ENCODE results near the gene SSR1.

Gene SSR1

DNA sequence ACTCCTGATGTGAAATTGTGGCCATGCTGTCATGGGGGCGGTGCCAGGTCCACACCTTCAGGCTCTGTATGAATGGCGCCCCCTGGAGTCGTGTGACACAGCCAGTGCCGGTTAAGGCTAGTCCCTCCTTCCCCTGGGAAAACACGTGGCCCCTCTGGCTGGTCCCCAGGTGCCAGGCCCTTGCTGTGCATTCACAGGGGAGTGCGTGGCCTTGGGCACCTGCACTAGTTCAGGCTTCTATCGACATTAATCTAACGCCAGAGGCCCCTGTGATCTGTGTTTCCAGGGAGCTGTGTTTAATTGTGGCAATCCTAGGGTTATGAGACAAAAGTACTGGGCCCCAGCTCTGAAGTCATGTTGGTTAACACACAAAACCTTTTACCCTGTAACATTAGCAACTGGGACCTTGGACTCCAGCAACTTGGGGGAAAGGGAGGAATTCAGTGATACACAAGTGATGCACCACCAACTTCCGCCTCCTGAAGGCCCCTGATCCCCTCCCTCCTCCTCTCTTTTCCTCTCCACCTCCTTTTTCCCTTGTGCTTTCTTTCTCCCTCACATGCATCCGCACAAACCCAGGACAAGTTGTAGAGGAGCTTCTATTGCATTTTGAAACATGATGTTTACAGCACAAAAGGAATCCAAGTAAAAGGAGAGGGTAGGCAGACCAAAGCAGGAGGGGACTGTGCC, 74.0 kb downstream of the SSR1 start:
- peak; percentile 61 for DNase-seq (ENCODE audit: low spot score)

DNA sequence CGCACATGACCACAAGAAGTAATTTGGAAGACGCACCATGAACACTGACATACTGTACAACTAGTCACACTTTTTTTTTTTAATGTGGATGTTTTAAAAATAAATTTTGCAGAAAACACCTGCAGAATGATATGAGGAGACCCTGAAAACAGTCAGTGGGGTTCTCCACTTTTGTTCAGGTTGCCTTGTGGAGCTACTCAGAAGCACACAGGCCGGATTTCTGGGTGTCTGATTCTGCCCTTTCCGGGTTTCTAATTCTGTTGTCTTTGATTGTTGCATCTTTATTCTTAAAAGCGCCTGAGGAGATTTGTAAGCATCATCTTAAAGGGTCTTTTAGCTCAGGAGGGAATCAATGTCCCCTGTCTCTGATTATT, 74.5 kb downstream of the SSR1 start:
- no peak for DNase-seq (ENCODE audit: low spot score)

DNA sequence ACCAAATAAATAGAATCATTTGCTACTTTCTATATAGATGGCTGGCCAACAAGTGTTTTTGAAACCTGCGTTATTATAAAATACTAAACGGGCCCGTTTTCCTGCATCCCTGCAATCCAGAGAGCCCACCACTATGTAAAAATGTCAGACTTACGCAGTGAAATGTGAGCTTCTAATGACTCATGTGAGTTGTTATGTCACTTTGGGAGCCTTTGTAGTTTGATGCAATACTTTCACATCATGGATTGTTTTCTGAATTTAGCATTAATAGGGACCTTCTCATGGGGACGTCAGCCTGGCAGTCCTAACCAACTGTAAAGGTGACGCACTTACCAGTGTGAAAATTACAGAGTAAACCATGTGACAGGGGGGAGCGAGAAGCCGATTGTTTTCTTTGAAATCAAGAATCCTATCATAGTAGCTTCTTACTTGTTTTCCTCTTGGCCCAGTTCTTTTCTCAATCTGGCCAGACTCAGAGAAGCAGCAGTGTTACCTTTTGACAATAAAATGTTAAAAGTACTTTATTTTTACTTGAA, 75.3 kb downstream of the SSR1 start:
- DNase-seq (ENCODE audit: low spot score): no peak

DNA sequence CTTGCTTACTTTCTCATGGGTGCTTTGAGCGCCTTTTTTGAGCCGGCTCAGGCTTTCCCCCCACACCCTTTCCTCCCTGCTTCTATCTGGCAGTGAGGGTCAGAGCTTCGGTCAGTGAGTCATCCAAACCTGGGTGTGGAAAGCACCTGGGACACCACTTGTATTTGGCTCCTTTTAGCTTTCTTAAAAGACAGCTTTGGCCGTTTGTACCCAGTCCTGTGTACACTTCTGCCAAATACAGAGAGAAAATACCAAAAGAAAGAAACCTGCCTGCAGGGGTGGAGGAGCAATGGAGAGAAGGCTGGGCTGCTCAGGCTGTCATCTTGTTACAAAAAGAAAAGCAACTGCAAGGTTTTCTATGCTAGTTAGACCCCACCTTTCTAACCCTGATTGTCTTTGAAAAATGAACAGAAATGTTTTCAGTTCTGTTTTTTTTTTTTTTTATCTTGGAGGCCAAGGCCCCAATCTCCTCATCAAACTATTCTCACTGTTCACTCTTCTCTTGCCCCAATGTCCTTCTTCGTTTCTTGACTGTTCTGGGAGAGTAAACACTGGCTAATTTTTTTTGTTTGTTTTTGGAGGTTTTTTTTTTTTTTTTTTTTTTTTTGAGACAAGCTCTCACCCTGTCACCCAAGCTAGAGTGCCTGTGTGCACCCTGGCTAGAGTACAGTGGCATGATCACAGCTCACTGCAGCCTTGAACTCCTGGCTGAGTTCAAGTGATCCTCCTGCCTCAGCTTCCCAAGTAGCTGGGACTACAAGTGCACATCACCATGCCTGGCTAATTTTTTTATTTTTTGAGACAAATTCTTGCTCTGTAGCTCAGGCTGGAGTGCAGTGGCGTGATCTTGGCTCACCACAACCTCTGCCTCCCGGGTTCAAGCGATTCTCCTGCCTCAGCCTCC, 76.4 kb downstream of the SSR1 start:
- no peak for DNase-seq (ENCODE audit: low spot score)

DNA sequence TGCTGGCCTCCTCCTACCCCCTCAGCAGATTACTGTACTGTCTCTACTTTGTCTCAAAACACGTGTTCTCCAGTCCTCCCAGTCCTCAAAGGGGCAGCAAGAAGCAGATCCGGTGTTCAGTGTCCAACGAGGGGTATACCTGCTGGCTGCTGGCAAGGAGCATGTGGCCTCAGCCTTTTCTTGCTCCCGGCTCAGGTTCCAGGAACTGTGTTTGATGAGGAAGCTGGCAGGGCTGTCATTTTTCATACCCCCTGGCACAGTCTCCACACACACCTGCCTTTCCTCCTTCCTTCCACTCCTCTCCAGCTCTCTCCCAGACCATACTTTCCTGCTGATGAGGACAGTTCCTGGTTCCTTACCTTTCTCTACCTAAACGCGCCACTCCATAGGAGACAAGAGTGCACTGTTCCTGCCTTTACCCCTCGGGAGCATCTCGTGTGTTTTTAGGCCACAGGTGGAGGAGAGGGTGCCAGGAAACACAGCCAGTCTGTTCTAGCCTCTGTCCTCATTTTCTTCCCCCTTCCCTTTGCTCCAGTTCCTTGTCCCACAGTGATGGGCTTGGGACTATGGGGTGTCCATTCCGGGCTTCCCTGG, 77.2 kb downstream of the SSR1 start:
- DNase-seq (ENCODE audit: low spot score): no peak

DNA sequence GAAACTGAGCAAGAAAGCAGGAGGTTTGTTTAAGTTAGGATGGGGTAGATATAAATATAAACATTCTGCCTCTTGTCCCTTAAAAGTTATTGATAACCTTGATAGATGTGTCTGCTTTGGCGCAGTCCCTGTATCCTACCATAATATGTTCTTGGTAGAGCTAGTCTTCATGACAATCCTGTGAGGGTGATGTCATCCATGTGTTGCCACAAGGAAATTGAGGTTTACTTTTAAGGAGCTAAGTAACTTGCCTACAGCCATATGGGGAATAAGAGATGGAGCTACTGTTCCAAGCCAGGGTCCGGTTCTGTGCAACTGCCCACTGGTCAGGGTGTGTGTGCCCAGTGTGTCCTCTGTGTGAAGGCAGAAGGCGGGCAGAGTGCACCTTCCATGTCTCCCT, 78.5 kb downstream of the SSR1 start:
- DNase-seq (ENCODE audit: low spot score): no peak

DNA sequence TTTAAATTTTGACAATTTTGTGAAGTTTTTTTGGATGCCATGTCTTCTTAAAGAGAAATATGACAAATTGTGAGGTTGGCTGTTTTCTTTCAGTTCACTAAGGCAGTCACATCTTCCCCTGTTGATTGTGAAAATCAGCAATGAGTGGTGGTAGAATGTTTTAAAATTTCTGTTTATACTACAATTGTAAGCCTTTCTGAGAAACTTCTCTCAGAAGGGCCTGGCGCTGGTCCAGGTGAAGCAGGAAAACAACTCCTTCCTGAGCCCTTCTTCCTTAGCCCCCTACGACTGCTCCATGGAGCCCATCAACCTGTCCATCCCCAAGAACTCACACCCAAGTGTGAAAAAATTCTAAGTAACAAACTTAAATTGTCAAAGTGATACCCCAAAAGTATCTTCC, 80.6 kb downstream of the SSR1 start:
- no peak for DNase-seq (ENCODE audit: low spot score)

DNA sequence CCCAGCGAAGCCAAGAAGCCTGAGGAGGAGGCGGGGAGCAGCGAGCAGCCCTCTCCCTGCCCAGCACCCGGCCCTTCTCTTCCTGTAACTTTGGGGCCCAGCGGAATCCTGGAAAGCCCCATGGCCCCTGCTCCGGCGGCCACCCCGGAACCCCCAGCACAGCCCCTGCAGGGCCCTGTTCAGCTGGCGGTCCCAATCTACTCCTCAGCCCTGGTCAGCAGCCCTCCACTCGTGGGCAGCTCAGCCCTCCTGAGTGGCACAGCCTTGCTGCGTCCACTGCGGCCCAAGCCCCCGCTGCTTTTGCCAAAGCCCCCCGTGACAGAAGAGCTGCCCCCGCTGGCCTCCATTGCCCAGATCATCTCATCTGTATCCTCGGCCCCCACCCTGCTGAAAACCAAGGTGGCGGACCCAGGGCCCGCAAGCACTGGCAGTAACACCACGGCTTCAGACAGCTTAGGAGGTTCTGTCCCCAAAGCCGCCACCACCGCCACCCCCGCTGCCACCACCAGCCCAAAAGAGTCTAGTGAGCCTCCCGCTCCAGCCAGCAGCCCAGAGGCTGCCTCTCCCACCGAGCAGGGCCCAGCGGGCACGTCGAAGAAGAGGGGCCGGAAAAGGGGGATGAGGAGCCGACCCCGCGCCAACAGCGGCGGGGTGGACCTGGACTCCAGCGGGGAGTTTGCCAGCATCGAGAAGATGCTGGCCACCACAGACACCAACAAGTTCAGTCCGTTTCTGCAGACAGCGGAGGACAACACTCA, 81.9 kb downstream of the SSR1 start:
- DNase-seq (ENCODE audit: low spot score): no peak

DNA sequence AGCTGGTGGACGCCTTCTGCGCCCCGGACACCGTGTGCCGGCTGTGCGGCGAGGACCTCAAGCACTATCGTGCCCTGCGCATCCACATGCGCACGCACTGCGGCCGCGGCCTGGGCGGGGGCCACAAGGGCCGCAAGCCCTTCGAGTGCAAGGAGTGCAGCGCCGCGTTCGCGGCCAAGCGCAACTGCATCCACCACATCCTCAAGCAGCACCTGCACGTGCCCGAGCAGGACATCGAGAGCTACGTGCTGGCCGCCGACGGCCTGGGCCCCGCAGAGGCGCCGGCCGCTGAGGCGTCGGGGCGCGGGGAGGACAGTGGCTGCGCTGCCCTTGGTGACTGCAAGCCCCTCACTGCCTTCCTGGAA, 82.7 kb downstream of the SSR1 start:
- no peak for DNase-seq (ENCODE audit: low spot score)

DNA sequence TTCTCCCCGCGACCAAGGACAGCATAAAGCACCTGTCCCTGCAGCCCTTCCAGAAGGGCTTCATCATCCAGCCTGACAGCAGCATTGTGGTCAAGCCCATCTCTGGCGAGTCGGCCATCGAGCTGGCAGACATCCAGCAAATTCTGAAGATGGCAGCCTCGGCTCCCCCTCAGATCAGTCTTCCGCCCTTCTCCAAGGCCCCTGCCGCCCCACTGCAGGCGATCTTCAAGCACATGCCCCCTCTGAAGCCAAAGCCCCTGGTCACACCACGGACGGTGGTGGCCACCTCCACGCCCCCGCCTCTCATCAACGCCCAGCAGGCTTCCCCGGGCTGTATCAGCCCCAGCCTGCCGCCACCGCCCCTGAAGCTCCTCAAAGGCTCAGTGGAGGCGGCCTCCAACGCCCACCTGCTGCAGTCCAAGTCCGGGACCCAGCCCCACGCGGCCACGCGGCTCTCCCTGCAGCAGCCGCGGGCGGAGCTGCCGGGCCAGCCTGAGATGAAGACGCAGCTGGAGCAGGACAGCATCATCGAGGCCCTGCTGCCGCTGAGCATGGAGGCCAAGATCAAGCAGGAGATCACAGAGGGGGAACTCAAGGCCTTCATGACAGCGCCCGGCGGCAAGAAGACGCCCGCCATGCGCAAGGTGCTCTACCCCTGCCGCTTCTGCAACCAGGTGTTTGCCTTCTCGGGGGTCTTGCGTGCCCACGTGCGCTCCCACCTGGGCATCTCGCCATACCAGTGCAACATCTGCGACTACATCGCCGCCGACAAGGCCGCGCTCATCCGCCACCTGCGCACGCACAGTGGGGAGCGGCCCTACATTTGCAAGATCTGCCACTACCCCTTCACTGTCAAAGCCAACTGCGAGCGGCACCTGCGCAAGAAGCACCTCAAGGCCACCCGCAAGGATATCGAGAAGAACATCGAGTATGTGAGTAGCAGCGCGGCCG, 83.3 kb downstream of the SSR1 start:
- no peak for DNase-seq (ENCODE audit: low spot score)

DNA sequence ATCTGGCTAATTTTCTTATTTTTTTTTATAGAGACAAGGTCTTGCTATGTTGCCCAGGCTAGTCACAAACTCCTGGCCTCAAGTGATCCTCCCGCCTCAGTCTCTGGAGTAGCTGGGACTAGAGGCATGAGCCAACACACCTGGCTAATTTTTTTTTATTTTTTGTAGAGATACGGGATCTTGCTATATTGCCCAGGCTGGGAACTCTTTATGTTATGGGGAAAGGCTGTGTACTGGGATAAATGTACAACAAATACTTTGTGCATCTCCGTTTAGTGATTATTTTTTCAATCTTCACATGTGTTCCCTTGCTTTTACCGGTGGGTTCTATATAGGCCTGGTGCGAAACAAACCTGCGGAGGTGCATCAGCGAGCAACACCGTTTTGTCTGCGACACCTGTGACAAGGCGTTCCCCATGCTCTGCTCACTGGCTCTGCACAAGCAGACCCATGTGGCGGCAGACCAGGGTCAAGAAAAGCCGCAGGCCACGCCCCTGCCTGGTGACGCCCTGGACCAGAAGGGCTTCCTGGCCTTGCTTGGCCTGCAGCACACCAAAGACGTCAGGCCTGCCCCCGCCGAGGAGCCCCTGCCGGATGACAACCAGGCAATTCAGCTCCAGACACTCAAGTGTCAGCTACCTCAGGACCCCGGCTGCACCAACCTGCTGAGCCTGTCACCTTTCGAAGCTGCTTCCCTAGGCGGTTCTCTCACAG, 84.2 kb downstream of the SSR1 start:
- DNase-seq (ENCODE audit: low spot score): no peak

DNA sequence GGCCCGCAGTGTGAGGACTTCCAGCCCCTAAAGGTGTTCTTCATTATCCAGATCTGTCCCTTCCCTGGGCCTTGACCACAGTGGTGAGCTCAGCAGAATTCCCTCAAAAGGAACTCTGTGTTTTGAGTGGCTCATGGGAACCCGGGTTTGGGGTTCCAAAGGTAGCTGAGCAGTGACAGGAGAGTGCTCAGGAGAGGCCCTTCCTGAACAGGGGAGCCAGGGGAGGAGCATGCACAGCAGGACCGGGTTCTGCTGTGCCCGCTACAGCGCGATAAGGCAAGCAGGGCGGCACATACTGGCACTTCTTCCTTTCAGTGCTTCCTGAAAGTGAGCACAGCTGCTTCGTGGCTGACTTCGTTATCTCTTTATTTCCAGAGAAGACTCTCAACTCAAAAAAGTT, 88.3 kb downstream of the SSR1 start:
- no peak for DNase-seq (ENCODE audit: low spot score)

DNA sequence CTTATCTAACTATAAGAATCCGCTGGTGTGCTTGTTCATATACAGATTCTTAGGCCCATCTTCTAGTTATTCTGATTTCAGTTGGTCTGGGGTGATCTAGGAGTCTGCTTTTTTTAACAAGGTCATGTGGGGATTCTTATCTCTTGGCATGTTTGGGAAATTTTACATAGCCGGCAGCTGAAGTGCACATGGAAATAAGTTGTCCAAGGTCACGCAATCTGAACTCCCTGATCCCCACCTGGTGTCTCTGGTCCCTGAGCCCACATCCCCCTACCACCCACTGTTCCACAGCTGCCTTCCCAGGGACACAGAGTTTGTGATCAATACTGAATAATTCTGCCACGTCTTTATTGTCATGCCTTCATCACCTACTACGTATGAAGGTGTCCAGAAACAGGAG, 90.8 kb downstream of the SSR1 start:
- DNase-seq (ENCODE audit: low spot score): no peak

DNA sequence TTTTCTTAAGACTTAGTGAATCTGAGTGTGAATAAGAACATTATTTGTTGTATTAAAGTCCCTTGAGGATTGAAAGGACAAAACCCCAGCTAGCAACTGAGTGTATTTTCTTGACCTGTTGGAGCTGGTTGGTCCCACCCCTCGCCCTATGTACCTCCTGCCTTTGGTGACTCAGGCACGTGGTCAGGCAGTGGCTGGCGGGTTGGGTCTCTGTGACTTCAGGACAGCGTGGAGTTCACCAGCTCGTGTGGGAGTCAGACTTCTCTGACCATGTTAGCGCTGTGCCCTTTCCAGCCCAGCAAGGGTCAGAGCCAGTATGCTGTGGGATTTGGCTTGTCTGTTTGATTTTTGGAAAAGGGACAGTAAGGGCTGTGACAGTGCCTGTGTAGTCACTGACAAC, 93.7 kb downstream of the SSR1 start:
- DNase-seq (ENCODE audit: low spot score): peak; percentile 67

DNA sequence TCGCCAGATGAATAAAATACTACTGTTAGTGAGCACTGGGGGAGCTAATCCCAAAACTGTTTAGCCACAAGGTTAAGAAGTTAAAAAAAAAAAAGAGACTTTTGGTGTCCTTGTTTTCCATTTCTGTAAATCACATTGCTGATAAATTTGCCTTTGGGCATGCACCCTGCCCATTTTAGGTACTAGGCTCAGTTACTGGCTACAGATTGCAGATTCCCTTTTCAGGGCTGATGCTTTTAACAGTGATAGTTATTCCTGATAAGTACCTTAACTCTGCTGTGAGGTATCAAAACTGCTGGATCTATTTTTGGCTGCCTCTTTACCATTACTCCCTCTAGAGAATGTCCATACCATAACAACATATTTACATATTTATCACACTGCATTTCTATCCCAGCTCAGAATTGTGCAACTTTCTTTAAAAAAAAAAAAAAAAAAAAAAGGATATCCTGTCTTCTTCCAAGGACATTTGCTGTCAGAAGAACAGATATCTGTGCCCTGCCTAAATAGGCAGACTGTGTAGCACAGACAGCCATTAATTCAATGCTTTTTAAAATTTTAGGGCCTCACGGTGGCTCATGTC, 94.5 kb downstream of the SSR1 start:
- peak; percentile 24 for DNase-seq (ENCODE audit: low spot score)

Measured in hepatic stellate cell (primary cell).